HG02870 (cell line): ENCODE measurements around the gene C15orf61.

Source experiments
- ATAC-seq: cut with Tn5 transposase; IDR thresholded peaks from one replicate; pipeline ENCODE4 v1.9.1; 2021; ENCODE audit warnings: mild to moderate bottlenecking, moderate library complexity; ENCODE audit not compliant: unreplicated experiment

The C15orf61 gene

DNA sequence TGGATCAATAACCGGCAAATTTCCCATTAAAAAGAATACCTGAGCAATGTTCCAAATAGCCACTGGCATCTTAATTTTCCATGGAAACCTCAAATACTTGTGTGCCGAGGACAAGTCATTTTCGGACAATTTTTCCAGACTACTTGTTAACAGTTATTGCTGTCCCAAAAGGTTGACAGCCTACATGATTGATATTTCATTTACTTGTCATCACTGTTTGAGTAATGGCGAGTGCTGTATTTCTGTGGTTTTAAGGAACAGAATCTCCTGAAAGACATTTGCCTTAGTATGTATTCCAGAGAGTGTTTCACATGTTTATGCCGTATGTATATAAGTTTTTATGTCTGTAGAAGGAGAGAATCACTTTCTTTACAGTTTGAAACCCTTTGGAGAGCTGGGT lies 58.2 kb downstream of the C15orf61 start:
- ATAC-seq = no peak
